CD4-positive, alpha-beta T cell treated with Interleukin-21 for 1 hour (primary cell): Measurements from ENCODE around the gene HMG20B.
"Not testable (repeated sequence)": the region's sequence is repeated elsewhere in the genome, so short reads cannot be mapped to it uniquely, and the experiment has no call there.

Experiments used
- DNase-seq: peaks from one replicate; pipeline ENCODE4 v3.0.0-alpha.2; 2020

The HMG20B gene

DNA sequence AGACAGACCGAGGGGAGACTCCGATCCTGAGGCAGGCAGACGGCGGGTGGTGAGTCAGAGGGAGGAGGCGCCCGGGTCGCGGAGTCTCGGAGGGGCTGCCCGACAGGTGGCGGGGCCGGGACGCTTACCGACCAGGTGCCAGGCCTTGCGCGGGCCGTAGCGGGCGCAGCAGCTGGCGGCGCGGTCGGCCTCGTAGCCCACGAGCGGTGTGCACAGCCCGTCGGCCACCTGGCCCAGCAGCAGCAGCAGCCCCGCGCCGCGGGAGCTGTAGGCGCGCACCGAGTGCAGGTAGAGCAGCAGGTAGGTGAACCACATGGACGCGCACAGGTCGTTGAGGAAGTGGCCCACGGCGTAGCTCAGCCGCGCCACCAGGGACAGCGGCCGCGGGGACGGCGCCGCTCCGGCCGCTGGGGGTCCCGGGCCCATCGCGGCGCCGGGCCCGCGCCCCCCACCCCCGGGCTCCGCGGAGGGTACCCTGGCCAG is 15.7 kb upstream of the HMG20B start:
- peak; percentile 51 for DNase-seq

DNA sequence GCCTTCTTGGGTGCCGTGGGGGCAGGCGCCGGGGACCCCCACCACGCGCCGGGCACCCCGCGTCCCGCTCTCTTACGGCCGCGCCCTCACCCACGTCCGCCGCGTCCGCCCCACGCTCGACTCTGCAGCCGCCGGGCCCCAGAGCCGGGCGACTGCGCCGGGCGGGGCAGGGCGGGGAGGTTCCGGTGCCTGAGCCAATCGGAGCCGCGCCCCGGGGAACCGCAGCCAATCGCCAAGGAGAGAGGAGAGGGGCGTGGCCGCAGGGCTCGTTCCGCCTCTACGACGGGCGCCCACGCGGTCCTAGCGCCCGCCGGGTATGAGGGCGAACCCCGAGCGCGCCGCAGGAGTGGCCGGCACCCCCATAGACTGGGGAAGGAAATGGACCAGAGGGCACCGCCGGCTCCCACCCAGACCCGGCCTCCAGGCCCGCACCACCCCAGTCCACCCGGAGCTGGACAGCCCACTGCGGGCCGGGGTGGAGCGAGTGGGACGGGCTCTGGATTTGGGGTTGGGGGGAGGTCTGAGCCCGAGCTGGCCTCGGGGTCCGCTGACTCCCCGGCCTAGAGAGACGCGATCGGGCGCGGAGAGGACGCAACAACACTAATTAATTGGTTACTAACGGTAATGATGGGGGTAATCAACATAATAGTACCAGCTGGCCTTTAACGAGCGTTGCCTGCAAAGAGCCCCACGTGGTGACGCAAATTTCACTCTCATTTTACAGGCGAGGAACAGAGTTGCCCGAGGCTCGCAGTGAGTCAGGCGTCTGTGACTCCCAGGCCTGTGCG is 15.1 kb upstream of the HMG20B start, which contains the start of gene MFSD12:
TSS of gene MFSD12 (minus strand) at position 126 of the 788 bp plus-strand sequence. CDS start 183 bp downstream, outside the sequence.
- DNase-seq, result peak; percentile 95

DNA sequence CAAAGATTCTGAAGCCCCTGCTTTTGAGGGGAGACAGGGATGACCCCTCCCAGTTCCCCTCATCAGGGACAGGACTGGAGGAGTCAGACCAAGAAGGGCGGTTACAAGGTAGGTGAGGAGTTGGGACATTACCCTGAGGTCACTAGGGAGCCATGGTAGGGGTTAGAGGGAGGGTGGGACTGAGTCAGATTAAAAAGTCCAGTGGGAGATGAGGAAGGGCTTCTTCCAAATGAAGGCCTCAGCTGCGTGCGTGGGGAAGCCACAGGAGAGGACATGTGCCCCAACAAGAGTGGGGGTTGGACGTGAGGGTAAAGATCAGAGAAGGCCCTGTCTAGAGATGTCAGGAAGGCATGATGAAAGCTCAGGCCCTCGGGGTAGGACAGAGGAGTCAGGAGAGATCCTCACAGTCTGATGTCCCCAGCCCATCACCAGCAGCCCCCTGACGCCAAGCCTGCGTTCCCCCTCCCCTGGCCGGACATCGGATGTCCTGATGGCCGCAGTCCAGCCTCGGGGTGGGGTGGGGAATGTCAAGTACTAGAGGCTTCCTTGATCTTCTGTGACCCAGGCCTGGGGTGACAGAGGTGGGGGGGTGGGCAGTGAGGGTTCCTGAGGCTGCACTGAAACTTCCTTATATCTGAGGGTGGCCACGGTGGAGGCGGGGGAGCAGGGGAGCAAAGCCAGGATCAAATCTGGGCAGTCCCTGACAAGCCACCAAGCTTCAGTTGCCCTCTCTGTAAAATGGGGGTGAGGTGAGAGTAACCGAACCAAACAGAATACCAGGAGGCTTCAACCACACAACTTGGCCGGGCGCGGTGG is 8.8 kb upstream of the HMG20B start:
- DNase-seq, result no peak

DNA sequence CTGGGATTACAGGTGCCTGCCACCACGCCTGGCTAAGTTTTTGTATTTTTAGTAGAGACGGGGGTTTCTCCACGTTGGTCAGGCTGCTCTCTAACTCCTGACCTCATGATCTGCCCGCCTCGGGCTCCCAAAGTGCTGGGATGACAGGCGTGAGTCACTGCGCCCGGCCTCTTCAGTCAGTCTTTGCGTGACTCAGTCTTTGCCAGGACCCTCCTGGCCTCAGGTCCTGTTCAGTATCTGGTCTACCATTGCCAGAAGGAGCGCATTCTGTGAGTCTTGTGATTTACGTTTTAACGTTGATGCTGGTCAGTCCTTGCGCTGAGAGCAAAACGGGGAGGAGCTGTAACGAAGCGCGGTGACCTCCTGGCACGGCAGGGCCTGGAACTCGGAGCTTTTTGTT is 7.6 kb upstream of the HMG20B start:
- no peak for DNase-seq

DNA sequence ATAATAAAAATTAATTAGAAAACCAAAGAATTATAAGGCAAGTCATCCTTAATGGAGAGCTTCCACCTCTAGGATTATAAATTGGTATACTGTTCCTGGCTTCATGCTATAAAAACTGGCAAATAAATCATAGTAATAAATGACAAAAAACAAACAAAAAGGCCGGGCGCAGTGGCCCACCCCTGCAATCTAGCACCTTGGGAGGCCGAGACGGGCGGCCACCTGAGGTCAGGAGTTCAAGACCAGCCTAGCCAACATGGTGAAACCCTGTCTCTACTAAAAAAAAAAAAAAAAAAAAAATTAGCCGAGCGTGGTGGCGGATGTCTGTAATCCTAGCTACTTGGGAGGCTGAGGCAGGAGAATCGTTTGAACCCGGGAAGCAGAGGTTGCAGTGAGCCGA is 2.7 kb upstream of the HMG20B start:
- not testable (repeated sequence) for DNase-seq

DNA sequence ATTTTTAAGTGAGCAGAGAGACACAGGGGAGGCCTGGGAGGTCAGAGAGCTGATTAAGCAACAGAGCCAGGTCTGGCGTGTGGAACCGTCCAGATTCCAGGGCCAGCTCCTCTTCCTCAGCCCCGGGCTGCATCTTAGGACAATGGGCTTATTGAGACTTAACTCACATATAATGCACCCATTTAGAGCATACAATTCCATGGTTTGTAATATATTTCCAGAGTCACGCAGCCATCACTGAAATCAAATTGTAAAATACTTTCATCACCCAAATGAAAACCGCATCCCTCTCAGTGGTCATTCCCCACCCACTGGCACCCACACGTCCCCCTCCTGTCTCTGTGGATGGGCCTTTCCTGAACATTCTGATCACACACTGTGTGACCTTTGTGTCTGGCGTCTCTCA is 2.1 kb upstream of the HMG20B start:
- DNase-seq, result no peak

DNA sequence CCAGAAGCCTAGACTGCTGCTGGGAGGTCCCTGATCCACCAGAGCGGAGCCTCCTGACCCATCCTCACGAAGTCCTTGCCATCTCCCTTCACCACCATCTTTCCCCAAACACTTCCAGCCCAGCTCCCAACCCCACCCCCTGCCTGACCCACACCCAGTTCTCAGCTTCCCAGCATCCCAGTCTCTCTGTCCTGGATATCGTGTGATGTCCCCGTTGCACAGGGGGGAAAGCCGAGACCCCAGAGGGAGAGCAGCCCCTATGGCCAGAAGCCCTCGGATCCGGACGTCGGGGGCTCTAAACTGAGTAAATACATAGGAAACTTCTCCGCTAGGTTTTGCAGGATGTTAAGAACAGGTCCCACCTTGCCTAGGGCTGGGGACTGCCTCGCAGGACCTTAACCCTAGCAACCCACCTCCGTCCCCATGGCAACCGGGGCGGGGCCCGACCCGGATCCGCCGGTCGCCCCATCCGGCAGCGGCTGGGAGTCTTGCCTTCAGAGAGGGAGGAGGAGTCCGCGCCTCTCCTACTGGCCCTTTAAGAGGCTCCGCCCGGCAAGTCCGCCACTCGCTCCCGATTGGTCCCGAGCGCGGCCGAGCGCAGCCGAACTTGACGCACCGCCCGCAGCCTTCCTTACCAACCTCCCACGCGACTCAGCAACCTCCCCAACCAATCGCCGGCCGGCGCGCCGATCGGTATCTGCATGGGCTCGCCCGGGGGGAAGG is 451 bp upstream of the HMG20B start:
- DNase-seq, result peak; percentile 100

DNA sequence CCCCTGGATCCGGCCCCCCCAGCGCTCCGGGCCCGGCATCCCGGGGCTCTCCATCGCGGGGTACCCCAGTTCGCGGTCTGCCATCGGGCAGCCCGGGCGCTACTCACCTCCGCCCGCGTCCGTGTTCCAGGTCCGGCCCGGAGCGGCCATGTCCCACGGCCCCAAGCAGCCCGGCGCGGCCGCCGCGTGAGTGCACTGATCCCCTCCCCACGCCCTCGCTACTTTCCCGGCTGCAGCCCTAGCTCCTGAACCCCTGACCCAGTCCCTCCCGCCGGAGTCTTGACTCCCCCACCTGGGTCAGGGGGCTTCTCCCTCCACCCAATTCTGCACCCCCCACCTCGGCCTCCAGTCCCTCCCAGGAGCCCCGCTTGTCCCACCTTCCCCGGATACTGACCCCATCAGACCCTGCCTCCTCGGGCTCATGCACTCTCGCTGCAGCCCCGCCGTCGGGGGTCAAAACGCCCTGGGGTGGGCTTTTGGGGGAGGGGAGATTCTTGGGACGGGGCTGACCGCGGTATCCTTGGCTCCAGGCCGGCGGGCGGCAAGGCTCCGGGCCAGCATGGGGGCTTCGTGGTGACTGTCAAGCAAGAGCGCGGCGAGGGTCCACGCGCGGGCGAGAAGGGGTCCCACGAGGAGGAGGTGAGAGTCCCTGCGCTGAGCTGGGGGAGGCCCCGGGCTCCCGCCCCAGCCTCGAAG is 566 bp downstream of the HMG20B start:
- DNase-seq, result no peak

DNA sequence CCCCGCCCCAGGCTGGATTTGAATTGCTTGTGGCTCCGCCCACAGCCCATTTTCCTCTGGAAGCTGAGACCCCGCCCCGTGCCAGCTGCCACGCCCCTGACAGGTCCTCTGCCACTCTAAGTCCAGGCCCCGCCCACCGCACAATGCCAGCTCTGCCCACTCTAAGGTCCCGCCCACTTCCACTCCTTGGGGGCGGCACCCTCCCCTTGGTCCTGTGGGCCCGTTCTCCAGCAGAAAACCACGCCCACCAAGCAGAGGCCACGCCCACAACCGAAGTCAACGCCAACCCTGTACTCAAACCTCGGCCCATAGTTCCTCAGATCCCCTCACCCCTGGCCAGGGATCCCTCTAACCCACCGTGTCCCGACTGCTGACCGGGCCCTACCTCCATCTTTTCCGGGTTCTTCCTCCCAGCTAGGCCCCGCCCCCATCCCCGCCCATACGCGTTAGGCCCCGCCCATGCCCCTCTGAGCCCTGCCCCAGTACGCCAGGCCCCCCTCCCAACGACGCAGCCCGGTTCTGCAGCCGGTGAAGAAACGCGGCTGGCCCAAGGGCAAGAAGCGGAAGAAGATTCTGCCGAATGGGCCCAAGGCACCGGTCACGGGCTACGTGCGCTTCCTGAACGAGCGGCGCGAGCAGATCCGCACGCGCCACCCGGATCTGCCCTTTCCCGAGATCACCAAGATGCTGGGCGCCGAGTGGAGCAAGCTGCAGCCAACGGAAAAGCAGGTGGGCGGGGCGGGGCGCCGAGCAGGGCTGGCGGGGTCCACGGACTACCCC is 1.3 kb downstream of the HMG20B start:
- peak; percentile 88 for DNase-seq

DNA sequence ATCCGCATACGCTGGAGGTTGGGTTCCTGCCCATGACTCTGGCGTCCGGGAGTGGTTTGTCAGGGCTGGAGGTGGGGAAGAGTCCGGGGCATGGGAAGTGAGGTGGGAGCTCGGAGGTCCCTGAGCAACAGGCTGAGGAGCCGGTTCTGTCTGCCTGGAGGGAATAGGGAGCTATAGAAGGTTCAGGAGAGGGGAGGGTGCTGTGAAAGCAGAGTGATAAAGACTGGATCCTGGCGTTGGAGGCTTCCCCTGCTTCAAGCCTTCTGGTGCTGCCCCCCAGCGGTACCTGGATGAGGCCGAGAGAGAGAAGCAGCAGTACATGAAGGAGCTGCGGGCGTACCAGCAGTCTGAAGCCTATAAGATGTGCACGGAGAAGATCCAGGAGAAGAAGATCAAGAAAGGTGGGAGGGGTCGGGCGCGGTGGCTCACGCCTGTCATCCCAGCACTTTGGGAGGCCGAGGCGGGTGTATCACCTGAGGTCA is 2.6 kb downstream of the HMG20B start:
- peak; percentile 32 for DNase-seq

DNA sequence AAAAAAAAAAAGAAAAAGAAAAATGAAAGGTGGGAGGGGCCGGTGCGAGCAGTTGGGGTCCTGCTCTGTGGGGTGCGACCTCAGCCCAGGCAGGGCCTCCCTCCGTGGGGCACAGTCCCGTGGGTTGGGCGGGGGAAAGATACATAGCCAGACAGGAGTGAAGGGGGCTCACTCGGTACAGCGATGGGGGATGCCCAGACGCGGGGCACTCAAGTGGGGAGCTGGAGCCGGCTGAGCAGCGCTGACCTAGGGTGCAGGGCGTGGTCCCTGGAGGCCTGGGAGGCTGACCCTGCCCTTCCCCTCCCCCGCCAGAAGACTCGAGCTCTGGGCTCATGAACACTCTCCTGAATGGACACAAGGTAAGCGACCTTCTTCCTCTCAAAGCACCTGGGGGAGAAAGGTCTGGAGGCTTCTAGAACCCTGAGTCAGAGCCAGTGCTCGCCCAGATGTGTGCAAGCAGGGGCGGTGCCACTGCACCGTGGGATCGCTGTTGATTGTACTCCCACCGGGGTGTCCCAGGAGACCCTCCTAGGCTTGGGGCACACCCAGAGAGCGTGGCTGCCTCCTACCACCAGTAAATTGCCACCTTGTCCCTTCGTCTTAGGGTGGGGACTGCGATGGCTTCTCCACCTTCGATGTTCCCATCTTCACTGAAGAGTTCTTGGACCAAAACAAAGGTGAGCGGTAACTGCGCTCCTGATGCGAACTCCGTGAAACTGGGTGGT is 3.4 kb downstream of the HMG20B start:
- DNase-seq, result no peak

DNA sequence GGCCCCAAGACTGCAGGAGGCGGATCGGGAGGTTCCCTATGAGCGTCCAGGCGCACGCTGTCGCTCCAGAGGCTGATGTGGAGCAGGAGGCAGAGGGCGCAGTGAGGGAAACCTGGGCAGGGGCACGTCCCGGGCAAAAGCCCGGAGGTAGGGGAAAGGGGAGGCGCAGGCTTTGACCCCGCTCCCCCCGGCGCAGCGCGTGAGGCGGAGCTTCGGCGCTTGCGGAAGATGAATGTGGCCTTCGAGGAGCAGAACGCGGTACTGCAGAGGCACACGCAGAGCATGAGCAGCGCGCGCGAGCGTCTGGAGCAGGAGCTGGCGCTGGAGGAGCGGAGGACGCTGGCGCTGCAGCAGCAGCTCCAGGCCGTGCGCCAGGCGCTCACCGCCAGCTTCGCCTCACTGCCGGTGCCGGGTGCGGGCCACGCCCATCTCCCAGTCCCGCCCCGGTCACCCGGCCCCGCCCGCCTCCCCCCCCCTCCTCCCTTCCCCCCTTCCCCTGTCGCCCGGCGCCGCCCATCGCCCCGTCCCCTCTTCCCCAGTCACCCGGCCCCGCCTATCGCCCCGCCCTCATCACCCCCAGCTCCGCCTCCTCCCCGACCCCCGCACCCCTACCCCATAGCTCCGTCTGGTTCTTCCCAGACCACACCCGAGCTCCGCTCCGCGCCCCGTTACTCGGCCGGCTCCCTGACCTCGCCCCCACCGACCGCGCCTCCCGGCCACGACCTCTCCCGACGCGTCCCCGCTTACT is 4.1 kb downstream of the HMG20B start:
- DNase-seq, result no peak

DNA sequence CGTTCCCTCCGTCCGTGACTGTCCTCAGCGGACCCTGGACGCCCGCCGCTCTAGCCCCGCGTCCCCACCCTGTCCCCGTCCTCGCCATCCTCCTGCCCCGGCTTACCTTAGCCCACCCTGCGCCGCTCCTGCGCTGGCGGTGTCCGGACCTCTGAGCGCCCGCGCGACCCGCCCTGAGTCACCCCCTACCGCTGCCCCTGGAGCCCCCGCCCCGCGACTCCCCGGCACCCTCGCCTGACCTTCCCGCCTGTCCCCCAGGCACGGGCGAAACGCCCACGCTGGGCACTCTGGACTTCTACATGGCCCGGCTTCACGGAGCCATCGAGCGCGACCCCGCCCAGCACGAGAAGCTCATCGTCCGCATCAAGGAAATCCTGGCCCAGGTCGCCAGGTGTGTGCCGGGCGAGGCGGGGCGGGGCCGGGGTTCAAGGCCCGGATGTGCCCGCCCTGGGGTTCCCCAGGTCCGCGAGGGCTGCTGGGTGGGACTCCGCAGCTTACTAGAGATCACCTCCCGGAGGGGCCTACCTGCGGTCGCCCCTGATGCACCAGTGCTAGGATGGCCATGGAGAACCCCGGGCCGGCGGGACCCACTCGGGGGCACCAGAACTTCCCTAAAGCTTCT is 5.1 kb downstream of the HMG20B start:
- DNase-seq, result no peak

DNA sequence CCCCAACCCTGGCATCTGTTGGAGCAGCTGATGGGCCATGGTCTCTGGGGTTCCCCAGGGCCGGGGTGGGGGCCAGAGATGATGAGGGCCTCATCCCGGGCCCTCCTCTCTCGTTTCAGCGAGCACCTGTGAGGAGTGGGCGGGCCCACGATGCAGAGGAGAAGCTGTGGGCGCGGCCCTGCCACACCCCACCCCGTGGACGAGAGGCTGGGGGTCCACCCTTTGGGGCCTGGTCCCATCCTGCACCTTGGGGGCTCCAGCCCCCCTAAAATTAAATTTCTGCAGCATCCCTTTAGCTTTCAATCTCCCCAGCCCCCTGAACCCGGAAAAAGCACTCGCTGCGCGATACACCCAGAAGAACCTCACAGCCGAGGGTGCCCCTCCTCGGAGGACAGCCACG is 5.6 kb downstream of the HMG20B start:
- no peak for DNase-seq

DNA sequence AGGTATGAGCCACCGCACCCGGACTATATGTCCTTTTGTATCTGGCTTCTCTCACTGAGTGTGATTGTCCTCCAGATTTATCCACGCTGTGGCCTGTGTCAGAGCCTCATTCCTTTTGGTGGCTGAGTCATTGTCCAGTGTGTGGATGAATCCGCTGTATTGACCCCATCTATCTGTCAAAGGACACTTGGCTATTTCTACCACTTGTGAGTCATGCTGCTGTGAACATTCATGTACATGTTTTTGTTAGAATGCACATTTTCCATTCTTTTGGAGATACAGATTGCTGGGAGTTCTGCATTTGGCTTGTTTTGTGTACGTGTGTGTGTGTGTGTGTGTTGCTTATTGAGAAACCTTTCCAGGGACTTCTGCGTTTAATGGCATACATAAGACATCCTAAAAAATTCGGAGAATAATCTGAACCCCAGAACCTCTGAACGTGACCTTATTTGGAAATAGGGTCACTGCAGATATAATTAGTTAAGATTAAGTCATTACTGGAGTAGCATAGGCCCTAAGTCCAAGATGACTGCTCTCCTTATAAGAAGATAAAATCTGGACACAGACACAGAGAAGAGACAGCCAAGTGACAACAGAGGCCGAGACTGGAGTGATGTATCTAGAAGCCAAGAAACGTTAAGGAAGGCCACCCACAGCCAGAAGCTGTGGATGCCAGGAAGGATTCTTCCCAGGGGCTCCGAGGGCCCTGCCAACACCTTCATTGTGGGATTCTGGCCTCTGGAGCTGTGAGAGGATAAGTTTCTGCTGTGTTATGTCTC is 7.6 kb downstream of the HMG20B start:
- no peak for DNase-seq

DNA sequence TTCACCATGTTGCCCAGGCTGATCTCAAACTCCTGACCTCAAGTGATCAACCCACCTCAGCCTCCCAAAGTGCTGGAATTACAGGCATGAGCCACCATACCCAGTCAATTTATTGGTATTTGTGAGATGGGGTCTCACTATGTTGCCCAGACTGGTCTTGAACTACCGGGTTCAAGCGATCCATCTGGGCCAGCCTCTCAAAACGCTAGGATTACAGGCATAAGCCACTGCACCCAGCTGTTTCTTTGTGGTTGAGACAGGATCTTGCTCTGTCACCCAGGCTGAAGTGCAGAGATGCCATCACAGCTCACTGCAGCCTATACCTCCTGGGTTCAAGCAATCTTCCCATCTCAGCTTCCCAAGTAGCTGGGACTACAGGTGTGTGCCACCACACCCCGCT is 9.0 kb downstream of the HMG20B start:
- DNase-seq, result not testable (repeated sequence)

DNA sequence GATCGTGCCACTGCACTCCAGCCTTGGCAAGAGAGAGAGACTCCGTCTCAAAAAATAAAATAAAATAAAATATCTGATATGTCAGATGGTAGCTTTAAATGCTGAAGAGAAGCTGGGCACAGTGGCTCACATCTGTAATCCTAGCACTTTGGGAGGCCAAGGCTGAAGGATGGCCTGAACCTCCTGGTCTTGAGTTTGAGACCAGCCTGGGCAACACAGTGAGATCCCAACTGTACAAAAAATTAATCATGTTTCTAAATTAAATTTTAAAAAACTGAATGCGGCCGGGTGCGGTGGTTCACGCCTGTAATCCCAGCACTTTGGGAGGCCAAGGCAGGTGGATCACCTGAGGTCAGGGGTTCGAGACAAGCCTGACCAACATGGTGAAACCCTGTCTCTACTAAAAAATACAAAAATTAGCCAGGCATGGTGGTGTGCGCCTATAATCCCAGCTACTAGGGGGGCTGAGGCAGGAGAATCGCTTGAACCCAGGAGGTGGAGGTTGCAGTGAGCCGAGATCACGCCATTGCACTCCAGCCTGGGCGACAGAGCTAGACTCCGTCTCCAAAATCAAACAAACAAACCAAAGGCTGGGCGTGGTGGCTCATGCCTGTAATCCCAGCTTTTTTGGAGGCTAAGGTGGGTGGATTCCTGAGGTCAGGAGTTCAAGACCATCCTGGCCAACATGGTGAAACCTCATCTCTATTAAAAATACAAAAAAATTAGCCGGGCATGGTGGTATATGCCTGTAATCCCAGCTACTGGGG is 11.5 kb downstream of the HMG20B start:
- DNase-seq, result not testable (repeated sequence)
